Measurements from ENCODE around the gene CTBP2.

GRCh38 chr10:125164421-125164820, 4.1 kb upstream of the CTBP2 start:
- TF ChIP-seq ZNF775 (CRISPR knock-in tag; IDR thresholded peaks at IDR 0.05; ENCODE audit: borderline replicate concordance): no peak
- TF ChIP-seq CAMTA2 (CRISPR knock-in tag; IDR thresholded peaks at IDR 0.05; ENCODE audit: borderline replicate concordance): no peak
- no peak for TF ChIP-seq HNRNPK (IDR thresholded peaks at IDR 0.05; ENCODE audit: low read depth, low read length, poor library complexity, severe bottlenecking)
- TF ChIP-seq, protein P1, sequence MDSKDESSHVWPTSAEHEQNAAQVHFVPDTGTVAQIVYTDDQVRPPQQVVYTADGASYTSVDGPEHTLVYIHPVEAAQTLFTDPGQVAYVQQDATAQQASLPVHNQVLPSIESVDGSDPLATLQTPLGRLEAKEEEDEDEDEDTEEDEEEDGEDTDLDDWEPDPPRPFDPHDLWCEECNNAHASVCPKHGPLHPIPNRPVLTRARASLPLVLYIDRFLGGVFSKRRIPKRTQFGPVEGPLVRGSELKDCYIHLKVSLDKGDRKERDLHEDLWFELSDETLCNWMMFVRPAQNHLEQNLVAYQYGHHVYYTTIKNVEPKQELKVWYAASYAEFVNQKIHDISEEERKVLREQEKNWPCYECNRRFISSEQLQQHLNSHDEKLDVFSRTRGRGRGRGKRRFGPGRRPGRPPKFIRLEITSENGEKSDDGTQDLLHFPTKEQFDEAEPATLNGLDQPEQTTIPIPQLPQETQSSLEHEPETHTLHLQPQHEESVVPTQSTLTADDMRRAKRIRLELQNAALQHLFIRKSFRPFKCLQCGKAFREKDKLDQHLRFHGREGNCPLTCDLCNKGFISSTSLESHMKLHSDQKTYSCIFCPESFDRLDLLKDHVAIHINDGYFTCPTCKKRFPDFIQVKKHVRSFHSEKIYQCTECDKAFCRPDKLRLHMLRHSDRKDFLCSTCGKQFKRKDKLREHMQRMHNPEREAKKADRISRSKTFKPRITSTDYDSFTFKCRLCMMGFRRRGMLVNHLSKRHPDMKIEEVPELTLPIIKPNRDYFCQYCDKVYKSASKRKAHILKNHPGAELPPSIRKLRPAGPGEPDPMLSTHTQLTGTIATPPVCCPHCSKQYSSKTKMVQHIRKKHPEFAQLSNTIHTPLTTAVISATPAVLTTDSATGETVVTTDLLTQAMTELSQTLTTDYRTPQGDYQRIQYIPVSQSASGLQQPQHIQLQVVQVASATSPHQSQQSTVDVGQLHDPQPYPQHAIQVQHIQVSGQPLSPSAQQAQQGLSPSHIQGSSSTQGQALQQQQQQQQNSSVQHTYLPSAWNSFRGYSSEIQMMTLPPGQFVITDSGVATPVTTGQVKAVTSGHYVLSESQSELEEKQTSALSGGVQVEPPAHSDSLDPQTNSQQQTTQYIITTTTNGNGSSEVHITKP (CRISPR knock-in tag; IDR thresholded peaks at IDR 0.05; ENCODE audit: low read depth): no peak
- no peak for TF ChIP-seq TOPORS (CRISPR knock-in tag; IDR thresholded peaks at IDR 0.05)
- no peak for TF ChIP-seq RAD21 (CRISPR knock-in tag; IDR thresholded peaks at IDR 0.05)
- no peak for TF ChIP-seq HCFC1 (IDR thresholded peaks at IDR 0.05; ENCODE audit: low read depth, low read length)
- TF ChIP-seq JUND (CRISPR knock-in tag; IDR thresholded peaks at IDR 0.05): no peak
- TF ChIP-seq ZNF224 (CRISPR knock-in tag; IDR thresholded peaks at IDR 0.05): no peak
- no peak for TF ChIP-seq POLR2A (IDR thresholded peaks at IDR 0.05; ENCODE audit: insufficient read depth in 1 of 2, low read depth in 2 of 2, low read length in 2 of 2)
- no peak for TF ChIP-seq POLR2AphosphoS5 (IDR thresholded peaks at IDR 0.05; ENCODE audit: low read depth, low read length)
- no peak for TF ChIP-seq EP300 (IDR thresholded peaks at IDR 0.05; ENCODE audit: low read depth in 2 of 2, low read length in 2 of 2)
- no peak for TF ChIP-seq EP300 (CRISPR knock-in tag; IDR thresholded peaks at IDR 0.05; ENCODE audit: borderline replicate concordance)
- no peak for TF ChIP-seq ZNF772 (CRISPR knock-in tag; IDR thresholded peaks at IDR 0.05)

All from HepG2 (cell line).